ENCODE measurements around the gene GCK.

Gene GCK

GRCh38 chr7:44102846-44103565, 86.2 kb downstream of the GCK start:
- no peak for DNase-seq

GRCh38 chr7:44101966-44102845, 87.0 kb downstream of the GCK start:
- peak; percentile 83 for DNase-seq

GRCh38 chr7:44101303-44101965, 87.8 kb downstream of the GCK start:
- no peak for DNase-seq

- peak; percentile 68 for DNase-seq
Measured at GRCh38 chr7:44100458-44101302, 88.6 kb downstream of the GCK start.

- no peak for DNase-seq
Measured at GRCh38 chr7:44099669-44100068, 89.6 kb downstream of the GCK start.

- DNase-seq, result no peak
Measured at GRCh38 chr7:44098092-44099068, 90.9 kb downstream of the GCK start.

GRCh38 chr7:44097064-44097932, 91.9 kb downstream of the GCK start:
- DNase-seq, result no peak

- no peak for DNase-seq
Measured at GRCh38 chr7:44096326-44096881, 92.8 kb downstream of the GCK start.

- no peak for DNase-seq
Measured at GRCh38 chr7:44095781-44096180, 93.5 kb downstream of the GCK start.

GRCh38 chr7:44094883-44095592, 94.2 kb downstream of the GCK start:
- DNase-seq, result no peak

- no peak for DNase-seq
Measured at GRCh38 chr7:44094365-44094764, 94.9 kb downstream of the GCK start.

Data from fibroblast of skin of right biceps (primary cell).